WTC11 (cell line): ENCODE results near the gene PXYLP1. TPM values are rescaled to one million over a fixed set of nuclear protein-coding genes. Genes with fewer than 3 reads are reported as not detected.
"Not testable (repeated sequence)": the region's sequence is repeated elsewhere in the genome, so short reads cannot be mapped to it uniquely, and the experiment has no call there.

Experiments
- ATAC-seq: fragments of 200-7000 bp; cut with Tn5 transposase; 2 replicates; pipeline ENCODE4 v1.10.0; 2021; ENCODE audit warnings: mild to moderate bottlenecking, moderate library complexity
- CTCF ChIA-PET: fragments of 300-600 bp; sonication (Branson Sonifier 250); formaldehyde crosslinking; loops from one replicate; lab custom pipeline; 2021; ENCODE audit warnings: antibody characterized with exemption; lab: Charles Lee
- POLR2A ChIA-PET: fragments of 350-600 bp; sonication (Branson Sonifier 250); formaldehyde crosslinking; loops from one replicate; lab custom pipeline; 2021; ENCODE audit warnings: antibody characterized with exemption; lab: Charles Lee
- DNase-seq: peaks from one replicate; pipeline ENCODE4 v3.0.0; 2021; ENCODE audit warnings: low spot score
- H3K27ac Mint-ChIP-seq: 2 replicates; pipeline ENCODE4 v1.8.0; 2021; ENCODE audit warnings: mixed read lengths
- H3K27me3 Mint-ChIP-seq: 2 replicates; pipeline ENCODE4 v1.8.0; 2021; ENCODE audit warnings: low read depth, mild to moderate bottlenecking, moderate library complexity, mixed read lengths
- H3K36me3 Mint-ChIP-seq: 2 replicates; pipeline ENCODE4 v1.8.0; 2021; ENCODE audit warnings: mixed read lengths
- H3K4me1 Mint-ChIP-seq: 2 replicates; pipeline ENCODE4 v1.8.0; 2022; ENCODE audit warnings: mixed read lengths
- H3K4me3 Mint-ChIP-seq: 2 replicates; pipeline ENCODE4 v1.8.0; 2021; ENCODE audit warnings: mild to moderate bottlenecking, moderate library complexity, mixed read lengths
- H3K9me3 Mint-ChIP-seq: 2 replicates; pipeline ENCODE4 v1.8.0; 2021; ENCODE audit warnings: mixed read lengths
- ATF1 ChIP-seq: sonication (generic); formaldehyde crosslinking; IDR thresholded peaks from 2 replicates; pipeline ENCODE4 v1.8.1; 2023; ENCODE audit warnings: mild to moderate bottlenecking, moderate library complexity, missing genetic modification reagents
- CBFB ChIP-seq: sonication (generic); formaldehyde crosslinking; IDR thresholded peaks from 2 replicates; pipeline ENCODE4 v1.8.1; 2022; ENCODE audit warnings: mild to moderate bottlenecking, low read depth, missing genetic modification reagents
- CREB1 ChIP-seq: sonication (generic); formaldehyde crosslinking; IDR thresholded peaks from 2 replicates; pipeline ENCODE4 v1.8.0; 2023; ENCODE audit warnings: mild to moderate bottlenecking, missing genetic modification reagents
- CTCF ChIP-seq: fragments of 200-600 bp; IDR thresholded peaks from 2 replicates; pipeline ENCODE4 v1.8.0; 2022; ENCODE audit warnings: antibody characterized with exemption
- EMX1 ChIP-seq: fragments of 250-450 bp; sonication (Bioruptor Pico); IDR thresholded peaks from 2 replicates; pipeline ENCODE4 v1.8.0; 2021; ENCODE audit warnings: mild to moderate bottlenecking
- FOXP1 ChIP-seq: sonication (generic); formaldehyde crosslinking; IDR thresholded peaks from 2 replicates; pipeline ENCODE4 v1.8.0; 2022; ENCODE audit warnings: missing genetic modification reagents, mild to moderate bottlenecking, moderate library complexity, borderline replicate concordance
- GRHL2 ChIP-seq: fragments of 250-450 bp; sonication (Bioruptor Pico); IDR thresholded peaks from 2 replicates; pipeline ENCODE4 v1.8.0; 2022; ENCODE audit warnings: mild to moderate bottlenecking, moderate library complexity; ENCODE audit not compliant: insufficient replicate concordance, severe bottlenecking
- MXD4 ChIP-seq: fragments of 250-450 bp; sonication (Bioruptor Pico); IDR thresholded peaks from 2 replicates; pipeline ENCODE4 v1.8.0; 2021; ENCODE audit warnings: mild to moderate bottlenecking, moderate library complexity, borderline replicate concordance
- NR1H2 ChIP-seq: sonication (generic); formaldehyde crosslinking; IDR thresholded peaks from 2 replicates; pipeline ENCODE4 v1.9.0; 2021; ENCODE audit warnings: mild to moderate bottlenecking, moderate library complexity, missing genetic modification reagents
- NR3C1 ChIP-seq: sonication (generic); formaldehyde crosslinking; conservative IDR thresholded peaks from 2 replicates; pipeline ENCODE4 v1.8.1; 2023; ENCODE audit warnings: low read depth, mild to moderate bottlenecking, missing genetic modification reagents
- RORB ChIP-seq: fragments of 250-450 bp; sonication (Bioruptor Pico); IDR thresholded peaks from 2 replicates; pipeline ENCODE4 v1.9.0; 2021; ENCODE audit warnings: mild to moderate bottlenecking
- SP1 ChIP-seq: sonication (generic); formaldehyde crosslinking; conservative IDR thresholded peaks from 2 replicates; pipeline ENCODE4 v1.8.1; 2022; ENCODE audit warnings: missing genetic modification reagents
- TEAD4 ChIP-seq: sonication (generic); formaldehyde crosslinking; IDR thresholded peaks from 2 replicates; pipeline ENCODE4 v1.8.0; 2022; ENCODE audit warnings: mild to moderate bottlenecking, missing genetic modification reagents
- TP53 ChIP-seq: sonication (generic); formaldehyde crosslinking; IDR thresholded peaks from 2 replicates; pipeline ENCODE4 v1.8.1; 2023; ENCODE audit warnings: mild to moderate bottlenecking, missing genetic modification reagents
- ZNF138 ChIP-seq: sonication (generic); formaldehyde crosslinking; conservative IDR thresholded peaks from 2 replicates; pipeline ENCODE4 v1.8.1; 2022; ENCODE audit warnings: mild to moderate bottlenecking, moderate library complexity, missing genetic modification reagents
- ZNF219 ChIP-seq: sonication (generic); formaldehyde crosslinking; IDR thresholded peaks from 2 replicates; pipeline ENCODE4 v1.8.0; 2023; ENCODE audit warnings: missing genetic modification reagents, mild to moderate bottlenecking, borderline replicate concordance
- ZNF232 ChIP-seq: sonication (generic); formaldehyde crosslinking; IDR thresholded peaks from 2 replicates; pipeline ENCODE4 v1.8.0; 2022; ENCODE audit warnings: mild to moderate bottlenecking, missing genetic modification reagents
- ZNF416 ChIP-seq: fragments of 250-450 bp; sonication (Bioruptor Pico); IDR thresholded peaks from 2 replicates; pipeline ENCODE4 v1.9.0; 2021; ENCODE audit warnings: mild to moderate bottlenecking, inconsistent platforms
- ZNF671 ChIP-seq: fragments of 250-450 bp; sonication (Bioruptor Pico); IDR thresholded peaks from 2 replicates; pipeline ENCODE4 v1.8.0; 2021; ENCODE audit warnings: mild to moderate bottlenecking
- total RNA-seq: library from RNA; stranded (reverse); gene quantifications from 3 replicates; pipeline ENCODE4 v1.2.3, GENCODE V29; 2021
- TF ChIP-seq, protein P1 (sequence below): sonication (generic); formaldehyde crosslinking; IDR thresholded peaks from 2 replicates; pipeline ENCODE4 v1.8.1; 2023; ENCODE audit warnings: mild to moderate bottlenecking, missing genetic modification reagents, moderate library complexity
- TF ChIP-seq, protein P2 (sequence below): fragments of 250-450 bp; sonication (Bioruptor Pico); IDR thresholded peaks from 2 replicates; pipeline ENCODE4 v1.9.0; 2021; ENCODE audit warnings: mild to moderate bottlenecking
- TF ChIP-seq, protein P3 (sequence below): sonication (generic); formaldehyde crosslinking; conservative IDR thresholded peaks from 2 replicates; pipeline ENCODE4 v1.8.1; 2022; ENCODE audit warnings: mild to moderate bottlenecking, missing genetic modification reagents

The PXYLP1 gene
- total RNA-seq, 1 experiment from 2014 or later, result 20.1 TPM

DNA sequence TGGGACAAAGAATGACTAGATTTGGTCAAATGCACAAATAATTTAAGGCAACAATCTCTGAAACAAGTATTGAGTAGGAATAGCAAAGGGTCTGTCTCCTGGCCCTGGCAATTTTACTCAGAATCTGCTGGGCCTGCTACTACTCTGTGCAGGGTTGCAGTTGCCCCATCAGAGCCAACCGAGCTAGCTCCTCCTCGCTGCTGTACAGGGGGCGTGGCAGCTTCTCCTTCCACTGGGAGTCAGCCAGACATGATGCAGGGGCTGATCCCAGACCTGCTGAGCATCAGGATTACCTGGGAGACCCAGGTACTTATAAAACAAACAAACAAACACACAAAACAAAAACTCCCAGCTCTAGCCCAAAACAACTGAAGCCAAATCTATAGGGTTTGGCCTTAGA, 30.5 kb upstream of the PXYLP1 start:
- ATAC-seq (peak; percentile 84), DNase-seq (peak; percentile 31)
- TF ChIP-seq ZNF232 (CRISPR knock-in tag) (no peak), FOXP1 (no peak), RORB (CRISPR knock-in tag) (no peak), NR1H2 (CRISPR knock-in tag) (no peak), ZNF138 (no peak), TP53 (CRISPR knock-in tag) (no peak), CTCF (no peak)
- peaks cover 18% of the 10 kb centered on the region for H3K27me3 Mint-ChIP-seq
- H3K27ac Mint-ChIP-seq, result no peak overlapping the region
- no peaks in the 10 kb centered on the region for H3K36me3 Mint-ChIP-seq
- CTCF ChIA-PET, result interaction anchor here (0.6 to 2.1 kb wide), 6 partner anchors 9 to 191 kb away, joined by 3 to 7 read pairs (median 5); partner anchors contain the start of genes PXYLP1 and SPSB4
- H3K4me3 Mint-ChIP-seq, result no peak overlapping the region
- H3K9me3 Mint-ChIP-seq, result peaks cover 4% of the 10 kb centered on the region
- POLR2A ChIA-PET, result no interaction called here
- peaks cover 11% of the 10 kb centered on the region for H3K4me1 Mint-ChIP-seq

- Mint-ChIP-seq H3K4me1 (peaks cover 14% of the 10 kb centered on the region), H3K4me3 (no peak overlapping the region), H3K36me3 (no peaks in the 10 kb centered on the region), H3K27ac (no peak overlapping the region), H3K27me3 (peaks cover 9% of the 10 kb centered on the region), H3K9me3 (peaks cover 4% of the 10 kb centered on the region)
- POLR2A ChIA-PET, result no interaction called here
- CTCF ChIA-PET, result interaction anchor here (0.6 to 2.1 kb wide), 2 partner anchors 29 to 199 kb away, joined by 4 to 7 read pairs; partner anchors contain the start of gene PXYLP1
- DNase-seq (no peak), ATAC-seq (no peak)
- TF ChIP-seq, protein P1, sequence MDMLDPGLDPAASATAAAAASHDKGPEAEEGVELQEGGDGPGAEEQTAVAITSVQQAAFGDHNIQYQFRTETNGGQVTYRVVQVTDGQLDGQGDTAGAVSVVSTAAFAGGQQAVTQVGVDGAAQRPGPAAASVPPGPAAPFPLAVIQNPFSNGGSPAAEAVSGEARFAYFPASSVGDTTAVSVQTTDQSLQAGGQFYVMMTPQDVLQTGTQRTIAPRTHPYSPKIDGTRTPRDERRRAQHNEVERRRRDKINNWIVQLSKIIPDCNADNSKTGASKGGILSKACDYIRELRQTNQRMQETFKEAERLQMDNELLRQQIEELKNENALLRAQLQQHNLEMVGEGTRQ (CRISPR knock-in tag), result peak; percentile 44; the same call in 1 of the 2 replicates
- TF ChIP-seq, protein P2, sequence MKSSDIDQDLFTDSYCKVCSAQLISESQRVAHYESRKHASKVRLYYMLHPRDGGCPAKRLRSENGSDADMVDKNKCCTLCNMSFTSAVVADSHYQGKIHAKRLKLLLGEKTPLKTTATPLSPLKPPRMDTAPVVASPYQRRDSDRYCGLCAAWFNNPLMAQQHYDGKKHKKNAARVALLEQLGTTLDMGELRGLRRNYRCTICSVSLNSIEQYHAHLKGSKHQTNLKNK (CRISPR knock-in tag), result no peak
These were observed 28.9 kb upstream of the PXYLP1 start for GRCh38 chr3:141202682-141203081.

DNA sequence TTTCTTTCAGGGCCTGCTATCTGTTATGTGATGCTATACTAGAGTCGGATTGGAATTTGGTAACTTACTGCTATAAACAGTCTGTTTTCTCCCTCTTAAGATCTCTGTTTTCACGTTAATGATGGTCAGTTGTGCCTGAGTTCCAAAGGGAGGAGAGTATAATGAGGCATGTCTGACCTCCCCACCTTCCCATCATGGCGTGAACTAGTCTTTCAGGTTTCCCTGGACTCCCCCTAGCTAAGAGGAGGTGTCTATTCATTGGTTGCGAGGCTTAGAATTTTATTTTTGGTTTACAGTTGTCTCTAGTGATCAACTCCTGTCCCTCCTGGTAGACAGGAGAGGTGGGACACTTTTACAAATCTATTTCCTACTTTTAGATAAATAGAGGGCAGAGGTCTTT, 27.8 kb upstream of the PXYLP1 start:
- H3K4me3 Mint-ChIP-seq, result no peak overlapping the region
- no peak overlapping the region for H3K27ac Mint-ChIP-seq
- CTCF ChIA-PET, result no interaction called here
- POLR2A ChIA-PET, result no interaction called here
- no peaks in the 10 kb centered on the region for H3K36me3 Mint-ChIP-seq
- no peak for TF ChIP-seq NR3C1 (CRISPR knock-in tag)
- H3K27me3 Mint-ChIP-seq, result no peaks in the 10 kb centered on the region; the same call in 1 of the 2 replicates
- no peak for DNase-seq
- H3K4me1 Mint-ChIP-seq, result peaks cover 14% of the 10 kb centered on the region
- peaks cover 4% of the 10 kb centered on the region for H3K9me3 Mint-ChIP-seq
- ATAC-seq, result no peak

DNA sequence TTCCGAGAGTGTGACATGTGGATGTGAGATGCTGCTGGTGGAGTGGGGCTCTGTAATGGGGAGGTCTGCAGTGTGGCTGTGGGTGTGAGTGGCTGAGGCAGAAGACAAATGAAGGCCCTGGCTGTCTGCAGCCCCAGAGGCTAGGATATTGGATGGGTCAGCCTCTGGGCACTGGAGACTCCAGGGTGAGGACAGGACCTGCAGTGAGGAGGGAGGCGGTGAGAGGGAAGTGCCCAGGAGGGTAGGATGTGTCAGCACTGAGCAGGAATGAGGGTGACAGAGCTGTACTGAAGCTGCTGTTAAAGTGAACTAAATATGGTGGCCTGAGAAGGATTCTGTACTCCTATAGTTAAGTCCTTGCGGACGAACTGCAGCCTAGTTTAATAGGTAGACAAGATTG, 27.3 kb upstream of the PXYLP1 start:
- no peak overlapping the region for H3K4me3 Mint-ChIP-seq
- H3K27ac Mint-ChIP-seq, result no peak overlapping the region
- CTCF ChIA-PET, result no interaction called here
- peaks cover 4% of the 10 kb centered on the region for H3K9me3 Mint-ChIP-seq
- ATAC-seq (no peak), DNase-seq (no peak)
- POLR2A ChIA-PET, result no interaction called here
- no peaks in the 10 kb centered on the region; the same call in 1 of the 2 replicates for H3K27me3 Mint-ChIP-seq
- TF ChIP-seq TEAD4 (no peak), NR3C1 (CRISPR knock-in tag) (no peak), SP1 (CRISPR knock-in tag) (no peak), CREB1 (CRISPR knock-in tag) (no peak), NR1H2 (CRISPR knock-in tag) (no peak), CBFB (no peak), EMX1 (CRISPR knock-in tag) (no peak), TP53 (CRISPR knock-in tag) (no peak), GRHL2 (CRISPR knock-in tag) (no peak), ZNF416 (CRISPR knock-in tag) (no peak), ATF1 (CRISPR knock-in tag) (no peak), MXD4 (CRISPR knock-in tag) (no peak), ZNF232 (CRISPR knock-in tag) (no peak), ZNF671 (CRISPR knock-in tag) (no peak), ZNF219 (CRISPR knock-in tag) (no peak)
- TF ChIP-seq, protein P3, sequence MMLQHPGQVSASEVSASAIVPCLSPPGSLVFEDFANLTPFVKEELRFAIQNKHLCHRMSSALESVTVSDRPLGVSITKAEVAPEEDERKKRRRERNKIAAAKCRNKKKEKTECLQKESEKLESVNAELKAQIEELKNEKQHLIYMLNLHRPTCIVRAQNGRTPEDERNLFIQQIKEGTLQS, result no peak
- peaks cover 14% of the 10 kb centered on the region for H3K4me1 Mint-ChIP-seq
- no peaks in the 10 kb centered on the region for H3K36me3 Mint-ChIP-seq

DNA sequence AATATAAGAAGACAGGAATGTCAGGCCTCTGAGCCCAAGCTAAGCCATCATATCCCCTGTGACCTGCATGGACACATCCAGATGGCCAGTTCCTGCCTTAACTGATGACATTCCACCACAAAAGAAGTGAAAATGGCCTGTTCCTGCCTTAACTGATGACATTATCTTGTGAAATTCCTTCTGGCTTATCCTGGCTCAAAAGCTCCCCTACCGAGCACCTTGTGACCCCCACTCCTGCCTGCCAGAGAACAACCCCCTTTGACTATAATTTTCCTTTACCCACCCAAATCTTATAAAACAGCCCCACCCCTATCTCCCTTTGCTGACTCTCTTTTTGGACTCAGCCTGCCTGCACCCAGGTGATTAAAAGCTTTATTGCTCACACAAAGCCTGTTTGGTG, 20.3 kb upstream of the PXYLP1 start:
- ATAC-seq, H3K9me3 Mint-ChIP-seq, H3K27me3 Mint-ChIP-seq, CTCF ChIA-PET, H3K36me3 Mint-ChIP-seq, H3K27ac Mint-ChIP-seq, DNase-seq, POLR2A ChIA-PET, H3K4me1 Mint-ChIP-seq, H3K4me3 Mint-ChIP-seq: not testable (repeated sequence)
